PC-9 (cell line): ENCODE measurements around the gene HLA-DOA. TPM values are rescaled to one million over a fixed set of nuclear protein-coding genes. Genes with fewer than 3 reads are reported as not detected.

Experiments
- BruUV-seq: library from RNA; stranded (reverse); fragments of 400-500 nt; replicated peaks from 2 replicates; lab custom pipeline; 2021; lab: Mats Ljungman, UMichigan
- CTCF ChIA-PET: fragments of 300-600 bp; sonication (Branson Sonifier 250); formaldehyde crosslinking; loops from one replicate; lab custom pipeline; 2022; ENCODE audit warnings: antibody characterized with exemption; lab: Charles Lee
- POLR2A ChIA-PET: fragments of 300-600 bp; sonication (Branson Sonifier 250); formaldehyde crosslinking; loops from one replicate; lab custom pipeline; 2022; ENCODE audit warnings: antibody characterized with exemption; ENCODE audit not compliant: unreplicated experiment; lab: Charles Lee
- DNase-seq, 2 experiments: peaks; one replicate each; pipeline versions ENCODE4 v3.0.0 to v3.0.0-alpha.2; 2015 to 2022; ENCODE audit warnings: mixed read lengths in 1 of 2
- H2AFZ ChIP-seq: fragments of 200-600 bp; sonication (generic); 2 replicates; pipeline ENCODE4 v1.8.1; 2017; ENCODE audit warnings: antibody characterized with exemption
- H3F3A ChIP-seq: fragments of 200-600 bp; sonication (generic); 2 replicates; pipeline ENCODE4 v1.8.1; 2017; ENCODE audit warnings: antibody characterized with exemption, mild to moderate bottlenecking, low read depth; ENCODE audit not compliant: insufficient read depth
- H3K27ac ChIP-seq: fragments of 200-600 bp; sonication (generic); 2 replicates; pipeline ENCODE4 v1.6.1; 2016; ENCODE audit warnings: mixed run types
- H3K27me3 ChIP-seq: fragments of 200-600 bp; sonication (generic); 2 replicates; pipeline ENCODE4 v1.6.1; 2016; ENCODE audit warnings: low read depth, mixed run types; ENCODE audit not compliant: insufficient read depth
- H3K36me3 ChIP-seq: fragments of 200-600 bp; sonication (generic); 2 replicates; pipeline ENCODE4 v1.6.1; 2016; ENCODE audit warnings: low read depth, mixed run types
- H3K4me1 ChIP-seq: fragments of 200-600 bp; sonication (generic); replicated peaks from 2 replicates; pipeline ENCODE4 v1.6.1; 2016; ENCODE audit warnings: mixed run types; ENCODE audit not compliant: insufficient read depth
- H3K4me2 ChIP-seq: fragments of 200-600 bp; sonication (generic); 2 replicates; pipeline ENCODE4 v1.6.1; 2017; ENCODE audit warnings: mixed run types
- H3K4me3 ChIP-seq: fragments of 200-600 bp; sonication (generic); 2 replicates; pipeline ENCODE4 v1.6.1; 2016; ENCODE audit warnings: mixed run types
- H3K79me2 ChIP-seq: fragments of 200-600 bp; sonication (generic); 2 replicates; pipeline ENCODE4 v1.6.1; 2017; ENCODE audit warnings: low read depth, mixed run types
- H3K9me2 ChIP-seq: fragments of 200-600 bp; sonication (generic); 2 replicates; pipeline ENCODE4 v1.8.1; 2017; ENCODE audit warnings: mild to moderate bottlenecking; ENCODE audit not compliant: insufficient read depth
- H3K9me3 ChIP-seq: fragments of 200-600 bp; sonication (generic); 2 replicates; pipeline ENCODE4 v1.8.1; 2016; ENCODE audit warnings: low read depth; ENCODE audit not compliant: insufficient read depth
- H4K20me1 ChIP-seq: fragments of 200-600 bp; sonication (generic); 2 replicates; pipeline ENCODE4 v1.8.1; 2017; ENCODE audit not compliant: insufficient read depth
- CTCF ChIP-seq: fragments of 200-600 bp; sonication (generic); conservative IDR thresholded peaks from 2 replicates; pipeline ENCODE4 v1.6.1; 2017; ENCODE audit warnings: mixed run types, antibody characterized with exemption, mild to moderate bottlenecking, moderate library complexity
- EZH2 ChIP-seq: fragments of 200-600 bp; sonication (generic); IDR thresholded peaks from 2 replicates; pipeline ENCODE4 v1.8.0; 2017; ENCODE audit warnings: antibody characterized with exemption, low read depth
- intact Hi-C: fragments of 100-400 bp; cut with micrococcal nuclease; formaldehyde crosslinking; loops from one replicate; pipeline ENCODE4 v1.10.0; 2022; ENCODE audit not compliant: unreplicated experiment
- total RNA-seq: library from RNA; stranded (reverse); gene quantifications from 2 replicates; pipeline ENCODE4 v1.2.3, GENCODE V29; 2021

The HLA-DOA gene
- total RNA-seq, 1 experiment from 2014 or later, result not detected

- no peaks in the 10 kb centered on the region for H3K9me3 ChIP-seq
- intact Hi-C loops, result no loop called here
- no peaks in the 10 kb centered on the region for H3K9me2 ChIP-seq
- POLR2A ChIA-PET, result no interaction called here
- no peak for TF ChIP-seq EZH2
- peak; percentile 39; the same call in 1 of the 2 replicates for TF ChIP-seq CTCF
- no TSS peak for BruUV-seq
- no peaks in the 10 kb centered on the region for H4K20me1 ChIP-seq
- no peak for DNase-seq
- peaks cover 74% of the 10 kb centered on the region for H3K27me3 ChIP-seq
- CTCF ChIA-PET, result no interaction called here
- H3K36me3 ChIP-seq, result no peaks in the 10 kb centered on the region
- no peak overlapping the region for H3K4me2 ChIP-seq
- H3K27ac ChIP-seq, result no peak overlapping the region
- H3K79me2 ChIP-seq, result no peaks in the 10 kb centered on the region
- no peaks in the 10 kb centered on the region for H3K4me1 ChIP-seq
- no peak overlapping the region for H3K4me3 ChIP-seq
- no peak overlapping the region for H2AFZ ChIP-seq
- no peaks in the 10 kb centered on the region for H3F3A ChIP-seq
These were observed 9.3 kb downstream of the HLA-DOA start for GRCh38 chr6:33000055-33000454.

GRCh38 chr6:32995448-32995847, 13.9 kb downstream of the HLA-DOA start:
- TF ChIP-seq EZH2 (no peak), CTCF (no peak)
- POLR2A ChIA-PET, result no interaction called here
- Histone ChIP-seq H3K27ac (no peak overlapping the region), H3K4me3 (no peak overlapping the region), H3K9me2 (no peaks in the 10 kb centered on the region), H3K27me3 (peaks cover 57% of the 10 kb centered on the region), H2AFZ (no peak overlapping the region), H3K9me3 (no peaks in the 10 kb centered on the region), H3K4me1 (no peaks in the 10 kb centered on the region), H3K4me2 (no peak overlapping the region), H3K36me3 (no peaks in the 10 kb centered on the region), H3F3A (no peaks in the 10 kb centered on the region), H3K79me2 (no peaks in the 10 kb centered on the region), H4K20me1 (no peaks in the 10 kb centered on the region; the same call in 1 of the 2 replicates)
- BruUV-seq, result no TSS peak
- intact Hi-C loops, result no loop called here
- CTCF ChIA-PET, result no interaction called here
- no peak for DNase-seq

GRCh38 chr6:32993363-32993973, 15.9 kb downstream of the HLA-DOA start:
- BruUV-seq, result no TSS peak
- ChIA-PET CTCF (interaction anchor here (0.7 kb wide), 2 partner anchors 125 to 138 kb away, joined by 3 to 11 read pairs; no protein-coding TSS in a partner anchor), POLR2A (no interaction called here)
- Histone ChIP-seq H3K4me1 (no peaks in the 10 kb centered on the region), H3K4me2 (no peak overlapping the region), H3K79me2 (no peaks in the 10 kb centered on the region), H3K4me3 (no peak overlapping the region), H3K27me3 (peaks cover 58% of the 10 kb centered on the region), H3K9me2 (no peaks in the 10 kb centered on the region), H3K36me3 (no peaks in the 10 kb centered on the region), H3K27ac (no peak overlapping the region), H3F3A (no peaks in the 10 kb centered on the region), H4K20me1 (no peaks in the 10 kb centered on the region; the same call in 1 of the 2 replicates), H3K9me3 (no peaks in the 10 kb centered on the region), H2AFZ (no peak overlapping the region)
- TF ChIP-seq CTCF (no peak), EZH2 (no peak)
- intact Hi-C loops, result no loop called here
- DNase-seq, result no peak
